Measurements from ENCODE around the gene UFD1.
A peak's percentile ranks its signal among the peaks of the same experiment; 100 is the strongest.

Gene UFD1

GRCh38 chr22:19430890-19431541, 48.0 kb downstream of the UFD1 start:
- DNase-seq (ENCODE audit: low read depth in 2 of 3, low spot score in 1 of 3) = no peak

DNA sequence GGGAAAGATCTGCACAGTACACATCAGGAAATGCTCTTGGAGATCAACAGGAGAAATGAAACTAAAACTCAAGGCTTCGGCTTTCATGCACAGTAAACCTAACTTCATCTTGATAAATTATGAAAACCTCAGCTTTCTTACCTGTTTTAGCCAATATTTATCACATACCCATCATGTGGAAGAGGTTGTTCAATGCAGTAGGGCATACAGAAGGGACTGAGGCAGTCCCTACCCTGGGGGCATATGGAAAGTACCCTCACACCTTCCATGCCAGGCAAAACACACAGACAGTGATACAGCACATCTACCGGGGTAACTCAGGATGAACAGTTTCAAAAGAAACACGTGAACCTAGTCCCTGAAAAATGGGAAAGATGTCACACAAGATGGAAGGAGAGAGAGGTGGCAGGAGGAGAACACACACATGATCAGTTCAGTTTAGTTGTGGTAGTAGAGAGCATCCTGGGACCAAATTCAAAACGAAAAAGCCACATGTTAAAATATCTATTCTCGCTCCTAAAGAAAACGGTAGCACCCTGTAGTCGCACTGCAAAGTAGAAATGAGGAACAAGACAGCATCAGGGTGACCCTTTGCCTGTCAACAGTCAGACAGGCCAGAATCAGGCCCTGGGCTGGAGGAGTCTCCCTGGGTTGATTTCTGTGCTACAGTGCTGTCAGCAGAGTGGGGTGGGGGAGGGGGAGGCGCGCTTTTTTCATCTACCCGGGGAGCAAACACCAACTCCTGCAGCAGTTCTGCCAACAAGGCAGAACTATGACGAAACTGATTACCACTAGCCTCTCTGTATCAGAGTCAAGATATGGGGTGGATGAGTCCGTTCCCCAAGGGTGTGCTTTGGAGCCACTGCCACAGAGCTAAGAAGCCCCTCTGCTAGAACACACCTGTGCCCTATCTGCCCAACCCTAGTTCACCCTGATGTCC, 48.8 kb downstream of the UFD1 start:
- DNase-seq (ENCODE audit: low read depth in 2 of 3, low spot score in 1 of 3) = peak in 1 of 3 donors; percentile 33

- no peak for DNase-seq (ENCODE audit: low read depth in 2 of 3, low spot score in 1 of 3)
These were observed 54.9 kb downstream of the UFD1 start for GRCh38 chr22:19424186-19424500.

GRCh38 chr22:19422440-19423301, 56.3 kb downstream of the UFD1 start:
- DNase-seq (ENCODE audit: low read depth in 2 of 3, low spot score in 1 of 3) = no peak

DNA sequence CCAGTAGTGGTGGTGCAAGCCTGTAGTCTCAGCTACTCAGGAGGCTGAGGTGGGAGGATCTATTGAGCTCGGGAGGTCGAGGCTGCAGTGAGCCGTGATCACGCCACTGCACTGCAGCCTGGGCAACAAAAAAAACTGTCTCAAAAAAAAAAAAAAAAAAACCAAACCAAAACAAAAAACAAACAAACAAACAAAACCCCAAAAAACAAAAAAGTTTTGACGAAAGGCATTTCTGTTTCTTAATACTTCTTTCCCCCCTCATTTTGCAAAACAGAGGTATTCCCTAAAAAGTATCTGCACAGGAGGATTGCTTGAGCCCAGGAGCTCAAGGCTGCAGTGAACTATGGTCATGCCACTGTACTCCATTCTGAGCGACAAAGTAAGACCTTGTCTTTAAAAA, 58.7 kb downstream of the UFD1 start:
- no peak for DNase-seq (ENCODE audit: low read depth in 2 of 3, low spot score in 1 of 3)

DNA sequence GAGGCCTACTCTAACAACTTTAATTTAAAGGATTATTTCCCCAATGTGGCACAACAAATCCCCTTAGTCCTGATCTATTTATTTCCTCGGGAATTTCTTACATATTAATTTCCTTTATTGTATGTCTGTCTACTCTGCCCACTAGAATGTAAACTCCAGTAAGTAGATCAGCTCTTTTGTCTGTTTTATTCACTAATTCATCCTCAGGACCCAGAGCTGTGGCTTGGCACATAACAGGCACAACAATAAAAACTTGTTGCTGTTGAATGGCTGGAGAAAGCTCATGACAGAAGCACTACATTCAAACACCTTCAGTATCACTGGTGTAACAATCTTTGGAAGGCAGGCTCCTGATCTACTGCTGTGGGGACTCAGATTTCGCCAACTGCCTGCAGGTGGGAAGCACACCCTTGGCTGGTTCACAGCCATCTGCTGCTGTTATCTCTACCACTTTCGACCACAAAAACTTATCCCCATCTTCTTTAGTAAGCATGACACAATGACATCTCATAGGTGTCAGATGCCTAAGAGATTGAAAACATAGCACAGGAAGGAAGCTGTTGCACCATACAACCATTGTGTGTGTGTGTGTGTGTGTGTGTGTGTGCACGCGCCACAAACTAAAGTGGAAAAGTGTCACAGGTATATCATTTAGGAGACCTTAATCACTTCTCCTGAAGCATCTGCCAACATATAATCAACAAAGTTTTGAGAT, 59.4 kb downstream of the UFD1 start:
- peak in 1 of 3 donors; percentile 14 for DNase-seq (ENCODE audit: low read depth in 2 of 3, low spot score in 1 of 3)

- no peak for DNase-seq (ENCODE audit: low read depth in 2 of 3, low spot score in 1 of 3)
These were observed 59.9 kb downstream of the UFD1 start for GRCh38 chr22:19419086-19419463.

GRCh38 chr22:19412923-19413322, 66.1 kb downstream of the UFD1 start:
- DNase-seq (ENCODE audit: low read depth in 2 of 3, low spot score in 1 of 3) = no peak

DNA sequence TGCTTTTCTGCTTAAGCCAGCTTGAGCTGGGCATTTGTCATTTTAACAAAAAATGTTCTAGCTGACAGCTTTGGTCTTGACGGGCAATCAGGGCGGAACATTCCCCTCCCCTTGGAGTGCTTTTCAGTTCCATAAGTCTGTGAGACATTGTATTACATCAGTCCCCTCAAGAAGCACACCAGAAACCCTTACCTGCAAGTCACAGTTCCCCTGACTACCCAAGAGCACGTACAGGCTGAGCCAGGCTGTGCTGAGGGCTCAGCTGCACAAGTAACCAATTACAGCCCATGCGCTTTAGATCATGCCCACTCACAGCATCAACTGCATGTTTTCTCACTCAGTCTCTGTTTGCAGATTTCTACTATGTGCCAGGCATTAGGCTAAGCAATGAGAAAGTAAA, 66.5 kb downstream of the UFD1 start:
- no peak for DNase-seq (ENCODE audit: low read depth in 2 of 3, low spot score in 1 of 3)

DNA sequence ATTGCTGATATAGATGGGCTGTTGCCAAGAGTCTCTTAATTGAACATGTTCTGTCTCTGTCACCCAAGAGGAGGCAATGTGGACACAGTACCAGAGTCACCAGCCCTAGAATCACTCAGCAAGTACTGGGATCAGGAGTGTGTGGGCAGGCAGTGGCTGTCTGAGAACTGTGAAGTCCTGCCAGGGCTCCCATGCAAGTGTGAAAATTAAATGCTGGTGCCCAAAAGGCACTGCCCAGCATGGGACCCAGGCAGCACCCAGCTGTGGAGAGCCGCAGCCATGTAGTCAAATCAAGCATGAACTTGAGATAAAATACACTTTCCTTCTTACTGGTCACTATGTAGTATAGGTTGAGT, 67.3 kb downstream of the UFD1 start:
- DNase-seq (ENCODE audit: low read depth in 2 of 3, low spot score in 1 of 3) = no peak

DNA sequence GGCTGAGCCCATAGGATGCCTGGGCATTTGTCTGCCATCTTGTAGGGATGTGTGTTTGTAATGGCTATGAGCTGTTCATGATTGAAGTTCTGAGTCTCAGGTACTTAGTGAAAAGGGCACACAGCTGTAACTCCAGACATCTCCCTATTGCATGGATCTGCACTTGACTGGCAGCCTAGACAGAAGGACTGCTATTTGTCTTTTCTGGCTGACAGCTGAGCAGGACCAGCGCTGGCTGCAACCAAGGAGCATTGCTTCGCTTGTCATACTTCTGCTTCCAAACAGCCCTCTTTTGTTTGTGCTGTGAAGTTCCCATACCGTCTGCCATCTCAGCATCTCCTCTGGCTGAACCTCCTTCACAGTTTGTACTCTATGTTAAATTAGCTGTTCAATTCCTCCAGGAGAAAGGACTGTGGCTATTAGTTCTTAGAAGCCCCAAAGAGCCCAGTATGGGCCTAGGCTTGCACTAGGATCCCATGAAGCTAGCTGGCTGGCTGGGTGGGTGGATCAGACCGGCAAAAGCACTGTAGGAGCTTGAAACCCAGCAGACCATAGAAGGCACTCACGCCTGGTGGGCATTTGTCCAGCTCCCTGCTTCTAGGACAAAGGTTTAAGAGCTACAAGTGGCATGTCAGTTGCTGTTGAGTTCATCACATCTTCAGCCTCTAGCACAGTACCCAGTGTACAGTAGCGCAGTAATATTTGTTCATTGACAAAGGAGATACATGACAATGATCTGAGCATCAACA, 67.9 kb downstream of the UFD1 start:
- DNase-seq (ENCODE audit: low read depth in 2 of 3, low spot score in 1 of 3) = no peak

DNA sequence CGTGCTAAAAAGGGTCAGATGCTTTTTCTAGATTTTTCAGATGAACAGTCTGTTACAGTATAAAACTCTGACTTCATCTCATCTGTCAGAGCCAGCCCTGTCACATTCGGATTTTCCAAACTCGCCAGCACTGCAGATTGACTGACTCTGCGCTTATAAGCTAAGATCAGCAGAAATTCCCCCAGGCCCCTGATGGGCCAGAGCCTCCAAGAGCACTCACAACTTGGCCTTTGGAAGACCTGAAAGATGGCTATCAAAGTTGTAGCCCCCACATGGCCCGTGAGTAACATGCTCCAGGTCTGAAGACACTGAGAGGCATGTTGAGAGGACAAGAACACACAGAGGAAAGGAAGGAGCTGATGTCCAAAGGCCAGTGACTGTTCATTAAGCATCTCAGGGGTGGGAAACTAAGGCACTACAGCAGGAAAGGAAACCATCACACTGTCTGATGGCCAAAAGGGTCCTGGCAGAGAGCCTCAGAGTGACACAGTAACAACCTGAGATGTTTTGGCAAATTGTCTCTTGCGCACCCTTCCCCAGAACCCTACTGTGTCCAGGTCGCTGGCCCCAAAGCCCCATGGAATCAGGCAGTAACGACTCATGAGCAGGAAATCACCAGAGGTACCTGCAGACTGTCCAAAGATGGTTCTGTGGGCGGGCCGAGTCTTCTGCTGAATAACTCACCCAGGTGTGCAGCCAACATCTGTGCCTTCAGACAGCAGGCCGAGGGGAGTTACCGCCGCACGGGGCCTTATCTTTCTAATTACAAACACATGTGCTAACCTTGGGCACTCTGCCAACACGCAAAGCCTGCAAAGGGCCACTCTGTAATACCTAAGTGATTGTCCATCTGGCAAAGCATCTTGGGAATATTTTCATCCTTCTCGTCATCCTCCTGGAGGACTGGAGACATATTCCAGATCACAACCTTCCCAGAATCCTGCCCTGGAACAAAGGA, 71.1 kb downstream of the UFD1 start:
- no peak for DNase-seq (ENCODE audit: low read depth in 2 of 3, low spot score in 1 of 3)

DNA sequence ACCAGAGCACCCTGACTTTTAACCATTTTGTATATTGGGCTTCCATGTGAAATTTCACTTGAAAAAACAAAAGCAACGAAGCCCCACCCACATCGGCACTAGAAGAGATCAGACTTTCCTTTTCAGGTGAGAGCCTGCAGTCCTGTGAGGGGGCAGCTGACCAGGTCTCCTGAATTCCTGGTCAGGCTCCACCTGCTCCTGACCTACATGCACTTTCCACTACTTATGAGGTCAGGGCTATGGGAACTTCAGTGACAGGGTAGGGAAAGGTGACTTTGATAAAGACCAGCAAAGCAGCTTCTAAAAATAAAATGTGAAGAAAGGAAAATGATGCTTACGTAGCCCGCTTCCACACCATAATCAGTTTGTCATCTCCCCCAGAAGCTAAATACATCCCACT, 72.1 kb downstream of the UFD1 start:
- no peak for DNase-seq (ENCODE audit: low read depth in 2 of 3, low spot score in 1 of 3)

DNA sequence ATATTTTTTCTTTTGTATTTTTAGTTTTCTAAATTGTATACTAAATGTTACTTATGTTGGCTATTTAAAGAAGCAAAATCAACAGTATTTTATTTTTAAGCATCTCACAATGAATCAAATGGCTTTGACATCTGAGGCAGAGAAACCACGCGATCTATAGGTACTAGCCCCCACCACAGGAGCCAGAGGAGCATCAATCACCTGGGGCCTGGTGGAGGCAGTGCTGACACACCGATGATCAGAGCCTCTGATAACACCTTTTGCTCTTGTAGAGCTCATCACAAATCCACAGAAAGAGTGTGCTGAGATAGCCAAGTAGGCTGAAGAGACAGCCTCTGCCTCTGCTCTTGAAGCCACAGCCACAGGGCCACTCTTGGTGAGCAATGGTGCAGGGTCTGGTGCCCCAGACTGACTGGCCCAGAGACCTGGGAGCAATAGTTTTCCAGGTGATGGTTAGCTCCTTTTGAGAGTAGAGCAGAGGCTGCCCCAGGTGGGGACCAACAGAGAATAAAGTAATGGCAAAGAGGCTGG, 72.6 kb downstream of the UFD1 start:
- DNase-seq (ENCODE audit: low read depth in 2 of 3, low spot score in 1 of 3) = no peak

- DNase-seq (ENCODE audit: low read depth in 2 of 3, low spot score in 1 of 3) = no peak
These were observed 73.3 kb downstream of the UFD1 start for GRCh38 chr22:19405652-19406051.

DNA sequence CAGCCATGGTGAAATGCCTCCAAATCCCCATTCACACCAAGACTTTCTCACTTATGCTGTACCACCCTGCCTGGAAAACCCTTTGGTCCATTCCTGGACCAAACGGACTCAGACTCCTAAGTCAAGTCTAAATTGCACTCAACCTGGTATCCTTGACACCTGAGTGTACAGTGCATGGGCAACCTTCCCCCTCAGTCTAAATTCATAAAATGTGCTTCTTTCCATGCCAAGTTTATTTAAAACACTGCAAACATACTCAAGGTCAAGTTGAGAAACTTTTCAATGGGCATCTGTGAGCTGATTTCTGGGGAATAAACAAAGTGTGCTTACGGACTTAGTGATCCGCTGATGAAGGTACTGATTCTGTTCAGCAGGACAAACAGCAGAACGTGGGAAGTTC, 73.9 kb downstream of the UFD1 start:
- DNase-seq (ENCODE audit: low read depth in 2 of 3, low spot score in 1 of 3) = no peak

GRCh38 chr22:19404676-19405075, 74.3 kb downstream of the UFD1 start:
- no peak for DNase-seq (ENCODE audit: low read depth in 2 of 3, low spot score in 1 of 3)

DNA sequence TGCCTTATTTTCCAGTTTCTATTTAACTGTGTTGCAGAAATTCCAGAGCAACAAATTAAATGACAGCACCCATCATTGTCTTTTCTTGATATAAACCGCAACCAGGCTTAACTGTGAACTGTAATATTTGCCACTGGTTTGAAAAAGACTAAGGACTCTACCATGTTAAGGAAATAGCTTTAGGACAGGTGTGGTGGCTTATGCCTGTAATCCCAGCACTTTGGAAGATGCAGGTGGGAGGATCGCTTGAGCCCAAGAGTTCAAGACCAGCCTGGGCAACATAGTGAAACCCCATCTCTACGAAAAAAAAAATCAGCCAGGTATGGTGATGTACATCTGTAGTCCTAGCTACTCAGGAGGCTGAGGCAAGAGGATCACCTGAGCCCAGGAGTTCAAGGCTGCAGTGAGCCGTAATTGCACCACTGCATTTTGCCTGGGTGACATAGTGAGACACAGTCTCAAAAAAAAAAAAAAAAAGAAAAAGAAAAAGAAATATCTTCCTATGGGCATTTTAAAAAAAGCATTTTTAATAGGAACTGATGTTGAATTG, 76.3 kb downstream of the UFD1 start:
- no peak for DNase-seq (ENCODE audit: low read depth in 2 of 3, low spot score in 1 of 3)

- DNase-seq (ENCODE audit: low read depth in 2 of 3, low spot score in 1 of 3) = no peak
These were observed 77.5 kb downstream of the UFD1 start for GRCh38 chr22:19401483-19401882.

Data from stimulated activated CD4-positive, alpha-beta T cell treated with anti-CD3 and anti-CD28 coated beads, Interleukin-12 subunit alpha, Interleukin-12 subunit beta, amount 100 ng/mL, for 48 hours (primary cell).